WERI-Rb-1 (cell line): Measurements from ENCODE around the gene NEDD8.

Experiments used
- DNase-seq: peaks from one replicate; pipeline ENCODE4 v3.0.0-alpha.2; 2020
- H3K27ac ChIP-seq: fragments of 250-450 bp; sonication (Bioruptor Pico); 2 replicates; pipeline ENCODE4 v1.5.1; 2020; ENCODE audit warnings: mild to moderate bottlenecking, moderate library complexity
- H3K27me3 ChIP-seq: fragments of 250-450 bp; sonication (Bioruptor Pico); 2 replicates; pipeline ENCODE4 v1.5.1; 2021; ENCODE audit warnings: mild to moderate bottlenecking, low read depth, moderate library complexity; ENCODE audit not compliant: insufficient read depth, severe bottlenecking
- H3K36me3 ChIP-seq: fragments of 250-450 bp; sonication (Bioruptor Pico); 2 replicates; pipeline ENCODE4 v1.5.1; 2020; ENCODE audit warnings: mild to moderate bottlenecking, moderate library complexity
- H3K4me3 ChIP-seq: 2 replicates; pipeline ENCODE4 v1.5.1; 2011; ENCODE audit warnings: low read depth, mild to moderate bottlenecking, control low read depth, low read length
- H3K9me3 ChIP-seq: fragments of 250-450 bp; sonication (Bioruptor Pico); 2 replicates; pipeline ENCODE4 v1.5.1; 2021; ENCODE audit warnings: mild to moderate bottlenecking, moderate library complexity; ENCODE audit not compliant: severe bottlenecking
- TF ChIP-seq, protein P1 (sequence below): IDR thresholded peaks from 2 replicates; pipeline ENCODE4 v1.5.1; 2011; ENCODE audit warnings: low read depth, mild to moderate bottlenecking, control low read depth, inconsistent platforms, low read length

The NEDD8 gene

DNA sequence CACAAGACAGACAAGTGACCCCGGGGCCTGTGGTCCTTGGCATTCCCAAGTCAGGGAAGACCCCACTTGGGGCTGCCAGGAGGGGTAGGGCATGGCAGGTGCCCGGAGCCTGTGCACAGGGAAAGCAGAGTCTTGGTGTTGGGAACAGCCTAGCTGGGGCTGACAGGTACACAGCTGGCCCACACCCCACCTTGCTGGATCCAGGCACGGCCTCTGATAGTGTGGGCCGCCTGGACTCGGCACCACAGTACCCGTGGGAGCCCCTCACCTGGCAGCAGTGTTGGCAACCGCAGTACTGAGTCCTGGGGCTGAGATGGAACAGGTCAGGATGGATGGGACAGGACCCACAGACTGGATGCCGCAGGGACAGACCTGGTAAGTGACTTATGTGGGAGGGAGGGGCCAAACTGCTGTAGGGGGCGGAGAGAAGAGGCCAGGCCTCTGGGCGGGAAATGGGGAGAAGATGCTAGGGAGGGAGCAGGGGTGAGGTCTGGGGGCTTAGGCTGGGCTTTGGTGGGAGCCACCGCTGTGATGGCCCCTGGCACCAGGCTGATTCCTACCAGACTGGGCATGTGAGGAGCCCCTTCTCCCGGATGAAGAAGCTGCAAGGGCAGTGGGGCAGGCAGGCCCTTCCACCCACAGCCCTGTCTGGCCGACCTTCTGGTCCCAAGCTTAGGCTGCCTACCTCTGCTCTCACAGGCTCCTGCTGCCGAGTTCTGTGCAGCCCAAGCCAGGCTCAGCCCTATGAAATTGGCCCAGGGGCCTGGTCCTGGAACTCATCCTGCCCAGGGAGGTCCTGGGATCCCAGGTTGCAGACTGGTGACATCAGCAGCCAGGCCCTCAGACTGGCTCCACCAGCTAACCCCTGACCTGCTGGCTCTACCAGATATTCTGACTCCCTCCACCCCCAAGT lies 30.9 kb upstream of the NEDD8 start, which contains the start of gene TGM1:
TSS of gene TGM1 (minus strand) at position 357 of the 913 bp plus-strand sequence. CDS start 825 bp downstream, outside the sequence.
- peak; percentile 27 for DNase-seq
- no peak within 1 kb of the TSS for H3K4me3 ChIP-seq
- H3K27ac ChIP-seq, result peak within 1 kb of the TSS; percentile 39
- H3K36me3 ChIP-seq, result no peaks in the 10 kb centered on the region
- TF ChIP-seq, protein P1, sequence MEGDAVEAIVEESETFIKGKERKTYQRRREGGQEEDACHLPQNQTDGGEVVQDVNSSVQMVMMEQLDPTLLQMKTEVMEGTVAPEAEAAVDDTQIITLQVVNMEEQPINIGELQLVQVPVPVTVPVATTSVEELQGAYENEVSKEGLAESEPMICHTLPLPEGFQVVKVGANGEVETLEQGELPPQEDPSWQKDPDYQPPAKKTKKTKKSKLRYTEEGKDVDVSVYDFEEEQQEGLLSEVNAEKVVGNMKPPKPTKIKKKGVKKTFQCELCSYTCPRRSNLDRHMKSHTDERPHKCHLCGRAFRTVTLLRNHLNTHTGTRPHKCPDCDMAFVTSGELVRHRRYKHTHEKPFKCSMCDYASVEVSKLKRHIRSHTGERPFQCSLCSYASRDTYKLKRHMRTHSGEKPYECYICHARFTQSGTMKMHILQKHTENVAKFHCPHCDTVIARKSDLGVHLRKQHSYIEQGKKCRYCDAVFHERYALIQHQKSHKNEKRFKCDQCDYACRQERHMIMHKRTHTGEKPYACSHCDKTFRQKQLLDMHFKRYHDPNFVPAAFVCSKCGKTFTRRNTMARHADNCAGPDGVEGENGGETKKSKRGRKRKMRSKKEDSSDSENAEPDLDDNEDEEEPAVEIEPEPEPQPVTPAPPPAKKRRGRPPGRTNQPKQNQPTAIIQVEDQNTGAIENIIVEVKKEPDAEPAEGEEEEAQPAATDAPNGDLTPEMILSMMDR, result no peak
- no peaks in the 10 kb centered on the region for H3K9me3 ChIP-seq
- H3K27me3 ChIP-seq, result no peaks in the 10 kb centered on the region

DNA sequence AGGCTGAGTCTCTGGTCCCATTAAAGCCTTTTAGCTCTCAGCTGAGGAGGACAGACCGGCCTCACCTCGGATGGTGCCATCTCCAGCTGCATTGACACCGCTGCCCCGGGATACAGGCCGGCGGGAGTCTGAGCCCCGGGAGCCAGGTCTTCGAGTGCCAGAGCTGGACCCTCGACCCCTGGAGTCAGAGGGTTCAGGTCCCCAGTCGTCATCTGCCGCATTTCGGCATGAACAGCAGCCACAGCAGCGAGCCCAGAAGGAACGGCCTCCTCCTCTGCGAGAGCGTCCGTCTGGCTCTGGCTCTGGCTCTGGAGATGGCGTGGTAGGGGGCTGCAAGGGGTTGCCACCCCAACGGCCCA lies 29.8 kb upstream of the NEDD8 start:
- H3K27me3 ChIP-seq, result no peaks in the 10 kb centered on the region
- TF ChIP-seq, protein P1, result no peak
- H3K9me3 ChIP-seq, result no peaks in the 10 kb centered on the region
- DNase-seq, result no peak
- no peaks in the 10 kb centered on the region for H3K36me3 ChIP-seq
- H3K4me3 ChIP-seq, result no peak overlapping the region
- H3K27ac ChIP-seq, result no peak overlapping the region

DNA sequence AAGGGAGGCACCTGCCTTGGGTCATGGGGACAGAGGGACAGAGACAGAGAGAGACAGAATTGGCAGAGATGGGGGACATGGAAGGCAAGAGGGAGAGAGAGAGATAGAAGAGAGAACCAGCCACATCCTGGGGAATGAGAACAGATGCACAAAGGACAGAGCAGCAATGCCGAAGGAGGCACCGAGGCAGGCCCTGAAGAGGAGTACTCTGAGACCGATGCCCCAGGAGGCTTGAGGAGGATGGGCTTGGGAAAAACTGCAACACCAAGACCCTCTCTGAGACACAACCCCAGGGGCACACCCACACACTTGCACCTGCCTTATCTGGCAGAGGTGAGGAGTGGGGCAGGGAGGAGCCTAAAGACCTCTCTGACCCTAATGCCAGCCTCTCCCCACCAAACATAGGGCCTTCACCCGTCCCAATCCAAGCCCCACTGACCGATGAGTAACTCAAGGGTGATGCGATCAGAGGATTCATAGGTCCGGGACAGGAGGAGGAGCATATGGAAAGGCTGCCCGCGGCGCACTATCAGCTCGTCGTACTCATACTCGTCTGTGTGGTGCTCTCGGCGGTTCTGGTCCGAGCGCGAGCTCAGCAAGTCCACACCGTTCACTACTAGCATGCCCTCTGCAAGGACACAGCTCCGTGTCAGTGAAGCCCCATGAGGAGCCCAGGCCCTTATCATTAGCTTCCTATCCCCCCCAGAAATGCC lies 29.2 kb upstream of the NEDD8 start:
- Histone ChIP-seq H3K36me3 (no peaks in the 10 kb centered on the region), H3K4me3 (no peak overlapping the region), H3K9me3 (no peaks in the 10 kb centered on the region), H3K27me3 (no peaks in the 10 kb centered on the region), H3K27ac (no peak overlapping the region)
- no peak for DNase-seq
- TF ChIP-seq, protein P1, result no peak

DNA sequence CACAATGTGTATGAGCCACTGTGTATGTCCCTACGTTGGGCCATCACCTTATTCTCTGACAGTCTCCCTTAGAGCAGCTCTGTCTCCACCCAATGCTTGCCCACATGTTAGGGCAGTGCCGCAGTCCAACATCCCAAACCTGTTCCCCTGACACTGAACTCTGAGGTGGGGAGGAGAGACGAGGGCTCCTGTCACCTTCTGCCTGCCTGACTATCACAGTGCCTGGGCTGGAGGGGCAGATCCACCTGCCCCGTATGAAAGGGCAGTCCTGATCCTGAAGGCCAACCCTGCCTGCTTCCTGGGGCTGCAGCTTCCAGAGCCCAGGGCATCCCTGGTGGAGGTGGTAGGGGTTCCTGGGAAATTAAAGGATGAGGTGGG lies 28.6 kb upstream of the NEDD8 start:
- TF ChIP-seq, protein P1, result no peak
- Histone ChIP-seq H3K36me3 (no peaks in the 10 kb centered on the region), H3K9me3 (no peaks in the 10 kb centered on the region), H3K4me3 (no peak overlapping the region), H3K27me3 (no peaks in the 10 kb centered on the region), H3K27ac (no peak overlapping the region)
- DNase-seq, result no peak

DNA sequence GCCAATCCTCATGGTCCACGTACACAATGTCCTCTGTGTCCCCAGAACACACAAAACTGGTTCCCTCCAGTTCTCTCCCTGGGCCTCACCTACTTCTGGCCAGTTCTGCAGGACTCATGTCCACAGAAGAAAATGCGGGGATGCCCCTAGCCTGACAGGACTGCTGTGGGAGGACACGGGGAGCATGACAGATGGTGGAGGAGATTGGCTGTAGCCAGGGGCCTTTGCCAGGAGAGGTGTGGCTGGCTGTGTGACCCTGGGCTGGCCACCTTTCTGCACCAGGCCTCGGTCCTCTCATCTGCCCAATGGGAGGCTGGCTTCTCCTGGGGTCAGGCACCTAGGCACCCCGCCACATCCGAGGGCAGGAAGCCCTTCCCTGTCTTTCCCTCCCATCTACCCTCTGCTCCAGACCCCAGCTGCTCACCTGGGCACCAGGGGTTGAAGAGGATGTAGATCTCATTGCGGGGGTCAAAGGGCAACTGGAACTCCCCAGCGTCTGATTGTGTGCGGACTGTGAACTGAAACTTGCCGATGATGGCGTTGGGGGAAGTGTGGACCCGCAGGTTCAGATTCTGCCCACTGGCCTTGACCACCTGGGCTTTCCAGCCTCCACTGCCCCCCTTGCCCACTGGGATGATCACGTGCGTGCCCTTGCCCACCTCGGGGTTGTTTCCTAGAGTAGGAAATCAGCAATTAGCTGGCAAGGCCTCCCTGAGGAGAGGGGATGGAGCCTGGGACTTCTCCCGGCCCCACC lies 28.0 kb upstream of the NEDD8 start:
- DNase-seq, result no peak
- Histone ChIP-seq H3K27me3 (no peaks in the 10 kb centered on the region), H3K36me3 (no peaks in the 10 kb centered on the region), H3K27ac (no peak overlapping the region), H3K9me3 (no peaks in the 10 kb centered on the region), H3K4me3 (no peak overlapping the region)
- TF ChIP-seq, protein P1, result no peak
